Large intestine (tissue), 3 donors: ENCODE results near the gene CDC25A. TPM values are rescaled to one million over a fixed set of nuclear protein-coding genes. Genes with fewer than 3 reads are reported as not detected.
"Not testable (repeated sequence)": the region's sequence is repeated elsewhere in the genome, so short reads cannot be mapped to it uniquely, and the experiment has no call there.

Source experiments
- DNase-seq, 2 donors: peaks; one replicate each; pipeline versions ENCODE4 v3.0.0 to v3.0.0-alpha.2; 2013
- H3K27ac ChIP-seq: one replicate; pipeline ENCODE4 v1.5.1; 2013; ENCODE audit warnings: low read length
- H3K27me3 ChIP-seq: 2 replicates; pipeline ENCODE4 v1.6.1; 2013; ENCODE audit warnings: low read length; ENCODE audit not compliant: control insufficient read depth, insufficient read depth
- H3K36me3 ChIP-seq: 2 replicates; pipeline ENCODE4 v1.6.1; 2013; ENCODE audit warnings: low read length; ENCODE audit not compliant: control insufficient read depth, insufficient read depth
- H3K4me1 ChIP-seq: one replicate; pipeline ENCODE4 v1.6.1; 2013; ENCODE audit warnings: low read length; ENCODE audit not compliant: control insufficient read depth, insufficient read depth
- H3K4me3 ChIP-seq: one replicate; pipeline ENCODE4 v1.5.1; 2013; ENCODE audit warnings: low read length
- H3K9me3 ChIP-seq: one replicate; pipeline ENCODE4 v1.6.1; 2013; ENCODE audit warnings: mild to moderate bottlenecking, low read depth, low read length, moderate library complexity; ENCODE audit not compliant: control insufficient read depth
- WGBS: methylation state at CpG from one replicate; pipeline ENCODE4 v1.1.5; 2013; ENCODE audit warnings: low lambda C conversion rate; ENCODE audit not compliant: insufficient coverage; 5-methylcytosine and 5-hydroxymethylcytosine counted together
- polyA plus RNA-seq: library from polyadenylated mRNA; unstranded; fragments of 120-200 nt; gene quantifications from one replicate; pipeline ENCODE4 v1.2.1, GENCODE V29; 2013

The CDC25A gene
- polyA plus RNA-seq, 1 donor = 5.3 TPM

DNA sequence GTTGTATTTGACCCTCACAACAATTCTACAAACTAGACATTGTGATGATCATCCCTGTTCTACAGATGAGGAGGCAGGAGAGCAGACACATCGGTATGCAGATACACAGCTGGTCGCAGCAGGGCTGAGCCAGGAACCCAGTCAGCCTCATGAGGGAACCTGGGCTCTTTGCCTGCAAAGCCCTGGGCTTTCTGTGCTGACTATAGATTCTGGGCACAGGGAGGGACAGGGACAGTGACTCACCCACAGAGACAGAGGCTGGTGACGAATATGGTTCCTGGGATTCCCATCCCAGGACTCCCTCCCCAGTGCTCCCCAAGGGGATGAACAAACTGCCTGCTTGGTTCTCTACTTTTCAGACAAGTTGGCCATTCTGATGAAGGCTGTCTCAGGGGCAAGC is 31.3 kb upstream of the CDC25A start:
- Histone ChIP-seq H3K27ac (no peak overlapping the region), H3K4me3 (no peak overlapping the region), H3K27me3 (no peaks in the 10 kb centered on the region), H3K36me3 (no peaks in the 10 kb centered on the region), H3K4me1 (no peaks in the 10 kb centered on the region), H3K9me3 (no peaks in the 10 kb centered on the region)
- no peak for DNase-seq
- WGBS = no CpG with 5 or more reads among the region's 3 CpGs

- H3K4me1 ChIP-seq = no peaks in the 10 kb centered on the region
- H3K27me3 ChIP-seq = no peaks in the 10 kb centered on the region
- no peak overlapping the region for H3K27ac ChIP-seq
- H3K36me3 ChIP-seq = no peaks in the 10 kb centered on the region
- no CpG with 5 or more reads among the region's 5 CpGs for WGBS
- H3K9me3 ChIP-seq = no peaks in the 10 kb centered on the region
- no peak overlapping the region for H3K4me3 ChIP-seq
- DNase-seq = no peak
Measured at GRCh38 chr3:48218537-48218936, 30.3 kb upstream of the CDC25A start.

DNA sequence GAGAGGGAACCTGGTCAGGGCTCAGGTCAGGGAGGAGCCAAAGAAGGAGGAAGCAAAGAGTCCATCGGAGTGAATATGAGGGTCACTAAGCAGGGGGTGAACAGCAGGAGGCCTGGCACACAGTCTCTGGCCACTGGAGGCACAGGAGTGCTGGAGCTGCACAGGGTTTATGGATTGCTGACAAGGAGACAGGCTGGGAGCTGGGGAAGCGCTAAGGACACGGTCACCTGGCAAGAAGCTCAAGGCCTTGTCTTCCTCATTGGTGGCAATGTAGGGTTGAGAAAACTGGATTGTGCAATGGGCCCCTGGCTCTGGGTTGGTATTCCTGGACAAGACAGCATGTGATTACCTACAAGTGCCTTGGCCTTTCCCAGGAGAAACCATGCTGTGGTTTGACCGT is 29.2 kb upstream of the CDC25A start:
- no peak overlapping the region for H3K4me3 ChIP-seq
- H3K9me3 ChIP-seq = no peaks in the 10 kb centered on the region
- H3K36me3 ChIP-seq = no peaks in the 10 kb centered on the region
- DNase-seq = no peak
- no CpG with 5 or more reads among the region's 4 CpGs for WGBS
- H3K27me3 ChIP-seq = no peaks in the 10 kb centered on the region
- H3K4me1 ChIP-seq = no peaks in the 10 kb centered on the region
- H3K27ac ChIP-seq = no peak overlapping the region

GRCh38 chr3:48215876-48216275 is 27.7 kb upstream of the CDC25A start:
- Histone ChIP-seq H3K36me3 (no peaks in the 10 kb centered on the region), H3K27me3 (no peaks in the 10 kb centered on the region), H3K9me3 (no peaks in the 10 kb centered on the region), H3K4me3 (no peak overlapping the region), H3K27ac (no peak overlapping the region), H3K4me1 (no peaks in the 10 kb centered on the region)
- no peak for DNase-seq
- no CpG with 5 or more reads among the region's 5 CpGs for WGBS

DNA sequence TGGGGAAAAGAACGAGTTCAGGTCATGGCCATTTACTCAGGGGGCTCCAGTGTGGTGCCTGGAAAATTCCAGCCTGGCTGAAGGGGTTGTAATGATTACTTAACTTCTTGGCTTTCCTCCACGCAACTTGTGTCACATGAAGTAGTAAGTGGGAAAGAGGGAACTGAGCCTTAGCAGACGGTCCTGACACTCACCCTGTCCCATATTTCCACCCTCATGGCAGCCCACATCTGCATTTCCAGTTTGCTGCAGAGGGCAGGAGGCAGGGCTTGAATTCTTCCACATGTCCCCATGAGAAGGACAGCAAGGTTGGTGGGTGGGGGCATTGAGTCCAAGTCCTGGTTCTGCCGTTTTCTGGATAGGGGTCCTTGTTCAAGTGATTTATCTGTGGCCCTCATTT is 27.2 kb upstream of the CDC25A start:
- no CpG with 5 or more reads among the region's 4 CpGs for WGBS
- peak; percentile 17 for DNase-seq
- no peak overlapping the region for H3K27ac ChIP-seq

GRCh38 chr3:48215019-48215418 is 26.8 kb upstream of the CDC25A start:
- Histone ChIP-seq H3K27me3 (no peaks in the 10 kb centered on the region), H3K4me3 (no peak overlapping the region), H3K4me1 (no peaks in the 10 kb centered on the region), H3K27ac (no peak overlapping the region), H3K9me3 (no peaks in the 10 kb centered on the region), H3K36me3 (no peaks in the 10 kb centered on the region)
- no CpG with 5 or more reads among the region's 3 CpGs for WGBS
- DNase-seq = no peak

More for the DNA sequence above, 27.2 kb upstream of the CDC25A start:
- no peaks in the 10 kb centered on the region for H3K27me3 ChIP-seq
- no peaks in the 10 kb centered on the region for H3K9me3 ChIP-seq
- H3K36me3 ChIP-seq = no peaks in the 10 kb centered on the region
- no peak overlapping the region for H3K4me3 ChIP-seq
- H3K4me1 ChIP-seq = no peaks in the 10 kb centered on the region

- DNase-seq = no peak
- H3K36me3 ChIP-seq = no peaks in the 10 kb centered on the region
- no peaks in the 10 kb centered on the region for H3K4me1 ChIP-seq
- no CpG with 5 or more reads among the region's 3 CpGs for WGBS
- H3K27me3 ChIP-seq = no peaks in the 10 kb centered on the region
- H3K9me3 ChIP-seq = no peaks in the 10 kb centered on the region
- H3K27ac ChIP-seq = no peak overlapping the region
- H3K4me3 ChIP-seq = no peak overlapping the region
Measured at GRCh38 chr3:48214225-48214624, 26.0 kb upstream of the CDC25A start.

DNA sequence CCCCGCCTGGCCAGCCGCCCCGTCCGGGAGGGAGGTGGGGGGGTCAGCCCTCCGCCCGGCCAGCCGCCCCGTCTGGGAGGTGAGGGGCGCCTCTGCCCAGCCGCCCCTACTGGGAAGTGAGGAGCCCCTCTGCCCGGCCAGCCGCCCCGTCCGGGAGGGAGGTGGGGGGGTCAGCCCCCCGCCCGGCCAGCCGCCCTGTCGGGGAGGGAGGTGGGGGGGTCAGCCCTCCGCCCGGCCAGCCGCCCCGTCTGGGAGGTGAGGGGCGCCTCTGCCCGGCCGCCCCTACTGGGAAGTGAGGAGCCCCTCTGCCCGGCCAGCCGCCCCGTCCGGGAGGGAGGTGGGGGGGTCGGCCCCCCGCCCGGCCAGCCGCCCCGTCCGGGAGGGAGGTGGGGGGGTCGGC is 23.6 kb upstream of the CDC25A start:
- not testable (repeated sequence) for H3K4me3 ChIP-seq, H3K9me3 ChIP-seq, H3K27ac ChIP-seq, H3K27me3 ChIP-seq, H3K4me1 ChIP-seq, H3K36me3 ChIP-seq, DNase-seq
- WGBS = no CpG with 5 or more reads among the region's 36 CpGs

DNA sequence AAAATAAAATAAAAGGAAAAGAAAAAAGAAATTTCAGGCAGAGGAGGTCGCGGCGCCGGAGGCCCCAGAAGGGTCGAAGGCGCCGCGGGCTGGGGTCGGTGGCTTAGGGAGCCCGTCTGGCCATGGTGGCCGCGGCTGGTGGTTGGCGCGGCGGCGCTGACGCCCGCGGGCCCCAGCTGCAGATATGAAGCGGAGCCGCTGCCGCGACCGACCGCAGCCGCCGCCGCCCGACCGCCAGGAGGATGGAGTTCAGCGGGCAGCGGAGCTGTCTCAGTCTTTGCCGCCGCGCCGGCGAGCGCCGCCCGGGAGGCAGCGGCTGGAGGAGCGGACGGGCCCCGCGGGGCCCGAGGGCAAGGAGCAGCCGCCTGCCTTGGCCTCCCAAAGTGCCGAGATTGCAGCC is 22.3 kb upstream of the CDC25A start:
- not testable (repeated sequence) for H3K4me1 ChIP-seq, H3K9me3 ChIP-seq, H3K27ac ChIP-seq, DNase-seq, H3K27me3 ChIP-seq, H3K4me3 ChIP-seq, H3K36me3 ChIP-seq
- no CpG with 5 or more reads among the region's 48 CpGs for WGBS

DNA sequence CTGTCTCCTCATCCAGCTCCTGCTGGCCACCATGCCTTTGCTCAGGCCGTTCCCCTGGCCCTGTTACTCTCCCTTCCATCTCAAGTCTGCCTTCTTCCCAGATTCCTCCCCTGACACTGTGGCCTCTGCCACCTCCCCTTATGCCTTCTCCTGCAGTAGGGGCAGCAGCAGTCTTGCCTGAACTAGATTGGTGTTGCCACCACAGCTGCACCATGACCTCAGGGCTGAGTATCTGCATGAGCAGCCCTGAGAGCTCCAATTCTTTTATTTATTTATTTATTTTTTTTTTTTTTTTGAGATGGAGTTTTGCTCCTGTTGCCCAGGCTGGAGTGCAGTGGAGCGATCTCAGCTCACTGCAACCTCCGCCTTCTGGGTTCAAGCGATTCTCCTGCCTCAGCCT is 21.2 kb upstream of the CDC25A start:
- no peaks in the 10 kb centered on the region for H3K27me3 ChIP-seq
- no peaks in the 10 kb centered on the region for H3K4me1 ChIP-seq
- no peaks in the 10 kb centered on the region for H3K36me3 ChIP-seq
- no peak overlapping the region for H3K4me3 ChIP-seq
- H3K9me3 ChIP-seq = no peaks in the 10 kb centered on the region
- H3K27ac ChIP-seq = no peak overlapping the region
- no peak for DNase-seq
- WGBS = no CpG with 5 or more reads among the region's 4 CpGs

- no peak for DNase-seq
- no peaks in the 10 kb centered on the region for H3K27me3 ChIP-seq
- no CpG with 5 or more reads among the region's 3 CpGs for WGBS
Measured at GRCh38 chr3:48208076-48208475, 19.9 kb upstream of the CDC25A start.

More at GRCh38 chr3:48208076-48208475, 19.9 kb upstream of the CDC25A start:
- Histone ChIP-seq H3K27ac (no peak overlapping the region), H3K9me3 (no peaks in the 10 kb centered on the region), H3K4me3 (no peak overlapping the region), H3K36me3 (no peaks in the 10 kb centered on the region), H3K4me1 (no peaks in the 10 kb centered on the region)
